OCI-LY3 (cell line): ENCODE data around the gene MAGI1.

ENCODE experiments used
- H2AFZ ChIP-seq: fragments of 200-600, 300-600 bp; shearing (Covaris generic); 2 replicates; pipeline ENCODE4 v1.6.0; 2014; ENCODE audit warnings: antibody characterized with exemption, low read depth, low read length
- H3K27ac ChIP-seq: fragments of 200-600, 300-600 bp; sonication (generic); 2 replicates; pipeline ENCODE4 v1.5.1; 2014; ENCODE audit warnings: mild to moderate bottlenecking, low read length, moderate library complexity, mixed read lengths
- H3K27me3 ChIP-seq: fragments of 200-600, 300-600 bp; sonication (generic); 2 replicates; pipeline ENCODE4 v1.6.1; 2014; ENCODE audit warnings: low read depth, low read length, mixed read lengths
- H3K36me3 ChIP-seq: fragments of 200-600, 300-600 bp; sonication (generic); replicated peaks from 2 replicates; pipeline ENCODE3; 2014; ENCODE audit warnings: low read depth, low read length, mixed read lengths
- H3K4me1 ChIP-seq: fragments of 300-600, 200-600 bp; sonication (generic); 2 replicates; pipeline ENCODE4 v1.6.1; 2014; ENCODE audit warnings: low read length, mixed read lengths
- H3K4me2 ChIP-seq: fragments of 200-600, 300-600 bp; sonication (generic); 2 replicates; pipeline ENCODE4 v1.6.1; 2014; ENCODE audit warnings: low read length, mixed read lengths
- H3K4me3 ChIP-seq: fragments of 300-600, 200-600 bp; sonication (generic); 2 replicates; pipeline ENCODE4 v1.5.1; 2014; ENCODE audit warnings: antibody characterized with exemption, mild to moderate bottlenecking, low read length, moderate library complexity
- H3K79me2 ChIP-seq: fragments of 300-600, 200-600 bp; shearing (Covaris generic); 2 replicates; pipeline ENCODE4 v1.6.1; 2014; ENCODE audit warnings: mild to moderate bottlenecking, low read length, mixed read lengths
- H3K9ac ChIP-seq: fragments of 300-600, 200-600 bp; shearing (Covaris generic); 2 replicates; pipeline ENCODE4 v1.6.0; 2014; ENCODE audit warnings: mild to moderate bottlenecking, low read length, moderate library complexity
- H3K9me3 ChIP-seq: fragments of 200-600, 300-600 bp; shearing (Covaris generic); 2 replicates; pipeline ENCODE4 v1.6.1; 2014; ENCODE audit warnings: low read length, mixed read lengths; ENCODE audit not compliant: insufficient read depth
- H4K20me1 ChIP-seq: fragments of 200-600, 300-600 bp; sonication (generic); 2 replicates; pipeline ENCODE4 v1.6.1; 2016; ENCODE audit warnings: low read length, mixed read lengths; ENCODE audit not compliant: insufficient read depth
- CTCF ChIP-seq: fragments of 200-600, 300-600 bp; sonication (generic); IDR thresholded peaks from 2 replicates; pipeline ENCODE4 v1.5.1; 2014; ENCODE audit warnings: antibody characterized with exemption, low read length, low read depth
- EZH2phosphoT487 ChIP-seq: fragments of 200-600 bp; shearing (Covaris generic); IDR thresholded peaks from 2 replicates; pipeline ENCODE4 v1.6.1; 2018; ENCODE audit warnings: antibody characterized with exemption, mixed run types, low read depth

The MAGI1 gene

DNA sequence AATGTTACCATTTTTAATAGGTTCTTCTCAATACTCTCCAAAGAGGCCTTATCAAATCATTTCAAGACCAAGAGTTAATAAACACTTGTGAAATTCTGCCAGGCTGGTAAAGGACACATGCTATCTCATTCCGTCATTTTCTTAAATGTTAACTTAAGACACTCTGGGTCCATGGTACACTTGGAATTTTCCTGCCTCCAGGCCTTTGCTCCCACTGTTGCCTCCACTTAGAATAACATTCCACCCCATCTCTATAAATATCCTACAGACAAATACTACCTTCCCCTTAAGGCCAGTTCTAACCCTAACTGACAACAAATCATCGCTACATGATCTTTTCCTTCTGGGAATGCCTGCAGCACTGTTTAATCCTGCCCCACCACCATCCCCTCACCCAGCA lies 24.1 kb downstream of the MAGI1 start:
- Histone ChIP-seq H3K4me3 (no peak overlapping the region), H3K27ac (no peak overlapping the region)

GRCh38 chr3:66014056-66014455 lies 24.7 kb downstream of the MAGI1 start:
- Histone ChIP-seq H3K4me1 (no peaks in the 10 kb centered on the region), H2AFZ (no peak overlapping the region), H3K9me3 (no peaks in the 10 kb centered on the region), H3K9ac (no peak overlapping the region), H3K4me2 (no peak overlapping the region), H3K4me3 (no peak overlapping the region), H3K27me3 (peaks cover 14% of the 10 kb centered on the region; the same call in 1 of the 2 replicates), H3K36me3 (no peaks in the 10 kb centered on the region), H4K20me1 (no peaks in the 10 kb centered on the region), H3K27ac (no peak overlapping the region), H3K79me2 (no peaks in the 10 kb centered on the region)
- TF ChIP-seq EZH2phosphoT487: no peak
- TF ChIP-seq CTCF: no peak

More for the DNA sequence above, 24.1 kb downstream of the MAGI1 start:
- H3K4me2 ChIP-seq: no peak overlapping the region
- no peak overlapping the region for H3K9ac ChIP-seq
- no peaks in the 10 kb centered on the region for H4K20me1 ChIP-seq
- no peak for TF ChIP-seq CTCF
- no peak for TF ChIP-seq EZH2phosphoT487
- H3K4me1 ChIP-seq: no peaks in the 10 kb centered on the region
- no peak overlapping the region for H2AFZ ChIP-seq
- no peaks in the 10 kb centered on the region for H3K79me2 ChIP-seq
- H3K9me3 ChIP-seq: no peaks in the 10 kb centered on the region
- H3K27me3 ChIP-seq: peaks cover 14% of the 10 kb centered on the region; the same call in 1 of the 2 replicates
- no peaks in the 10 kb centered on the region for H3K36me3 ChIP-seq

- H4K20me1 ChIP-seq: no peaks in the 10 kb centered on the region
- TF ChIP-seq EZH2phosphoT487 (no peak), CTCF (no peak)
- no peak overlapping the region for H3K4me2 ChIP-seq
- no peaks in the 10 kb centered on the region for H3K9me3 ChIP-seq
- H3K9ac ChIP-seq: no peak overlapping the region
- H3K27ac ChIP-seq: no peak overlapping the region
- H3K27me3 ChIP-seq: peaks cover 14% of the 10 kb centered on the region; the same call in 1 of the 2 replicates
- H2AFZ ChIP-seq: no peak overlapping the region
- no peaks in the 10 kb centered on the region for H3K4me1 ChIP-seq
- H3K4me3 ChIP-seq: no peak overlapping the region
- H3K79me2 ChIP-seq: no peaks in the 10 kb centered on the region
- no peaks in the 10 kb centered on the region for H3K36me3 ChIP-seq
Observed at GRCh38 chr3:66012711-66013110, 26.0 kb downstream of the MAGI1 start.

DNA sequence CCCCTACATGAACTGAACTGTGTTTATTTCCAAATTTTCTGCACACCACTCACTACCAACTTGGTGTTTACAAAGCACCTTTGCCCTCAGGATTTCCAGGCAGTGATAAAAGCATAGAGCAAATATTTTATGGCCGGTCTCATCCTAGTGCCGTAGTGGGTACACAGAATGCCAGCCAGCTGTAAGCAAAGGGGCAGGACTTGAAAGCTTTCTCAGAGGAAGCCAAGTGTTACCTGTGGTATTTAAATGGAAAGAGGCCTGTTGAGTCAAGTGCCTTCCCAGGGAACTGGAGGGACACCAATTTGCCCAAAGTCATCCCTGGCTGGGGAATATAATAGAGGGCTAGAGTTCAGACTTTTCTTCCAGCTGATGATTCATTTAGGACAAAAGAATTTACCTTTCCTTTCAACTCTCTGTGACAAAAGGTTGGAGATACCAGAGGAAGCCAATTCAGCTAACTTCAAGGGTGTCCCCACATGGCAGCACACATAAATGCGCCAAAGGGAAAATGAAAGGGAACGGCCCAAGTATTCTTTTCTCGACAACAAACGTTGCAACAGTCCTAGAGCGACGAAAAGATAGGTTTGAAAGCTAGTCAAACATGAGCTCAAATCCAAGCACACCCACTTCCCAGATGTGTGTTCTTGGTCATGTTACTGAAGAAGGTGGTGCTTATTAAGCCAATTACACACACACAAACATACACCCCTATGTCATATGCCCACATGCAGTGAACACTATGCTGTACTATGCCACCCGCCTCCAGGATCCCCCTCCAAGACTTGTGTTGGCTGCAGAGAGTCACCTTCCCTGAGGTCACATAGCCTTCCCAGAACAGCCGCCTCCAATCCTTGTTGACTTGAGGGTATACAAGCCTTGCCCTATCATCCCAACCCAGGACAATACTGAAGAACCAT lies 27.7 kb downstream of the MAGI1 start:
- Histone ChIP-seq H2AFZ (no peak overlapping the region), H3K9ac (no peak overlapping the region), H3K9me3 (no peaks in the 10 kb centered on the region), H3K36me3 (no peaks in the 10 kb centered on the region), H3K27ac (no peak overlapping the region), H3K4me1 (no peaks in the 10 kb centered on the region), H3K4me2 (no peak overlapping the region), H4K20me1 (no peaks in the 10 kb centered on the region), H3K79me2 (no peaks in the 10 kb centered on the region), H3K4me3 (no peak overlapping the region), H3K27me3 (peaks cover 6% of the 10 kb centered on the region; the same call in 1 of the 2 replicates)
- no peak for TF ChIP-seq EZH2phosphoT487
- no peak for TF ChIP-seq CTCF
